ENCODE results near the gene GPC6.

GRCh38 chr13:93811738-93812112 lies 585.1 kb downstream of the GPC6 start:
- no peak for TF ChIP-seq CTCF (IDR thresholded peaks at IDR 0.05; ENCODE audit: insufficient read depth, low read length)
- TF ChIP-seq POLR2AphosphoS5 (IDR thresholded peaks at IDR 0.05; ENCODE audit: low read depth): no peak

Data from HL-60 (cell line).